Epidermal melanocyte (primary cell): Measurements from ENCODE around the gene CDHR3.

Source experiments
- DNase-seq: peaks from one replicate; pipeline ENCODE4 v3.0.0; 2011; ENCODE audit warnings: low spot score; ENCODE audit not compliant: insufficient read length

The CDHR3 gene

GRCh38 chr7:106064771-106065574 is 101.9 kb downstream of the CDHR3 start:
- peak; percentile 63 for DNase-seq

DNA sequence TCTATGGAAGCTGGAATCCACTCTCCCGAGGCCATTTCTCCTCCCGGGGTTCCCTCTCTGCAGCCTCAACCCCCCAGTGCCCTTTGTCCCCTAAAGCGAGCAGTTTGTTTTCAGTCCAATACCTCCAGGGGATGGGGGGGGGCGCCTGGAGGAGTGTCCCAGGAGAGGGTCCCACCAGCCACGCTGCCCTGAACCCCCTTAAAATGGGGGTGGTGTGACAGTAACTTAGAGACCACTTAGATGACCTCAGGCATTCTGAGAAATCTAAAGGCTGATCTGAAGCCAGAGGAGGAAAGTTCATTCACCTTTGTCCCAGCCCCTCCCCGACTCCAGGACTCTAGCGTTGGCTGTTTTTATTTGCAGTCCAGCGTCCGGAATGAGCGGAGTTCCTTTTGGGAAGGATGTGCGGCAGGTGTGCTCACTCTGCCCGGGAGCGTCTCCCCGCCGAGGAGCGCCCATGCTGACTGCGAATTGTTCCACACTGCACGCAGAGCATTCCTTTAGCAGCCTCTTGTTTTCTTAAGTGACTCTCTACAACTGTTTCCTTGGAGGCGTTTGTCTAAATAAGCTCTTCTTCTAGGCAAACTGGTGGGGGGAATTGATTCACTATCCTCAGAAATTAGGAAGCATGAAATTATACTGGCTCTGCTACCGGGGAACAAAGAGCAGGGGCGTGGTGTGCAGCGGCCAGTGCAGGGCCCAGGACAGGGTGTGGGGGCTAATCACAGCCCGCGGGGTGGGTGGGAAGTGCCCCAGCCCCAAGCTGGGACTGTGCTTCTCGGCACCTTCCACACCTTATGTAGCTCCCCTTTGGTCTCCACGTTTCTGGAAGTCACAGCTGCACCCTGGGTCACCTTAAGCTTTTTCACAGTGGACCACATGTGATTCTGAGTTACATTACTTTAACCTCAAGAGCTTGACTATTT is 102.8 kb downstream of the CDHR3 start:
- no peak for DNase-seq

DNA sequence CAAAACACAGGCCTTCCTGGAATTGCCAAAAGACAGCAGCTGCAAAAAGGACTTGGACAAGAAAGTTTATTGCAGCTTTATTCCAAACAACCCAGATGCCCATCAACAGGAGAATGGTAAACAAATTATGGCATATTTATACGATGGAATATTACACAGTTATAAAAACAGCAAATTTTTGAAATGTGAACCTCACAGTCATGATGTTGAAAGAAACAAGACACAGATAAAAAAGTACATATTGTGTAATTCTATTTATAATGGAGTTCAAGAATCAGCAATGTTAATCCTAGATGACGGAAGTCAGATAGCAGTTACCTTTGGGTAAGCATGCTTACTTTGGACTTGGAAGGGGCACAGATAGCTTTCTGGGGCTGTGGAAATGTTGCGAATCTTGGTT is 104.6 kb downstream of the CDHR3 start:
- no peak for DNase-seq

GRCh38 chr7:106068538-106068961 is 105.5 kb downstream of the CDHR3 start:
- no peak for DNase-seq

GRCh38 chr7:106068986-106069385 is 105.9 kb downstream of the CDHR3 start:
- DNase-seq = no peak

GRCh38 chr7:106069471-106070200 is 106.6 kb downstream of the CDHR3 start:
- no peak for DNase-seq

- no peak for DNase-seq
Observed at GRCh38 chr7:106070201-106070551, 107.1 kb downstream of the CDHR3 start.

GRCh38 chr7:106070567-106071254 is 107.6 kb downstream of the CDHR3 start:
- no peak for DNase-seq

DNA sequence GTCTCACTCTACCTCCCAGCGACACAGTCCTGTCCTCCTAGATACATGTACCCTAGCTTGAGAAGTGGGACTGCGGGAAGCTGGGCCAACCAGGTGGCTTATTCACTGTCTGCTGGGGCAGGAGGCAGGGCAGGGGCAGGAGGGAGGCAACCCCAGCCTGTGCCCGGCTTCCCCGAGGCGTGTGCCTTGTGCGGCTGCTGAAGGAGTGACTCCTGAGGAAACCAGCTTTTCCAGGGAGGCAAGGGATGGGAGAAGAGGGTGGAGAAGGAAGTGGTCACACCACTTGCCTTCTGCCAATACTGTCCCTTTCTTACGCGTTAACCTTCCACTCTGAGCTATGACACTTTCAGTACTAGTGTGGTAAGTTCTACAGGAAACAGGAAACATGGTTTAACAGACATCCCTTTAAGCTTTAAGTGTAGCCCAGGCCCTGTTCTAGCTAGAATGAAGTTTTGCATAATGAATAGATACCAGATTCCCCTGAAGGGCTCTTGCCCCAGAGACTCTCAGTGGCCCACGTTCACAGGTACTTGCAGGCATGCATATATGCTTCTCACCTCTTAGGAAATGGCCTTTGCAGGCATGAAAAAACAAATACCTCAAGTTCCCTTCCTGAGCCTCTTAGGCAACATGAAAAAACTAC is 108.4 kb downstream of the CDHR3 start:
- peak; percentile 25 for DNase-seq

GRCh38 chr7:106071999-106072714 is 109.1 kb downstream of the CDHR3 start:
- no peak for DNase-seq

DNA sequence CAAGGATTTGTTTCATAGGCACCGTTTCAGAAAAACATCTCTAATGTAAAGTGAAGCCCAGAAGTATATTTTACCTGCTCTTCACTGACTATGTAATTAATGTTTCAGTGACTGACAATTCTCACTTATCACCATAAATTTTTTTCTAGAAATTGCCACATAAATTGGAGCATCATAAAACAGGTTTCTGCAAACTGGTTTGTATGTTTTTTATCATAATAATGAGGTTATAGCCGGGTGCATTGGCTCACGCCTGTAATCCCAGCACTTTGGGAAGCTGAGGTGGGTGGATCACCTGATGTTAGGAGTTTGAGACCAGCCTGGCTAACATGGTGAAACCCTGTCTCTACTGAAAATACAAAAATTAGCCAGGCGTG is 109.6 kb downstream of the CDHR3 start:
- DNase-seq = no peak

- DNase-seq = no peak
Observed at GRCh38 chr7:106073701-106074100, 110.6 kb downstream of the CDHR3 start.

DNA sequence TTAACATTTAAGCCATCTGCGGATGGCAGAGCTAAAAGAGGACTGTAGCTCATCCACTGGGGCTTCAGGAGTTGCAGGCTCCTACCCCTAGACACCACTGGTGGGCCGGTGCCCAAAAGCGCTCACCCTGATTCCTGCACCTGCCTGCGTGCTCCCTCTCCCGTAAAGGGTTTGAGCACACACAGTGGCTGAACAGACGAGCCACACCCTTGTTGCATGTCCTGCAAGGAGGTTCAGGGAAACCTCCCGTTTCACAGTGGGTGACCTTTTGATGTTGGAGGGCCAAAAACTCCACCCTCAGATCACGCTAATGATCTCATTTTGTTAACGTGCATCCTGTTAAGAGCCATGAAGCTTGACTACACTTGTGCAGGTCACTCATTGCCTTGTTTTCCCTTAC is 111.2 kb downstream of the CDHR3 start:
- DNase-seq = no peak

GRCh38 chr7:106075937-106076336 is 112.9 kb downstream of the CDHR3 start:
- no peak for DNase-seq

- no peak for DNase-seq
Observed at GRCh38 chr7:106076537-106076936, 113.5 kb downstream of the CDHR3 start.

GRCh38 chr7:106080300-106080987 is 117.4 kb downstream of the CDHR3 start:
- DNase-seq = no peak

DNA sequence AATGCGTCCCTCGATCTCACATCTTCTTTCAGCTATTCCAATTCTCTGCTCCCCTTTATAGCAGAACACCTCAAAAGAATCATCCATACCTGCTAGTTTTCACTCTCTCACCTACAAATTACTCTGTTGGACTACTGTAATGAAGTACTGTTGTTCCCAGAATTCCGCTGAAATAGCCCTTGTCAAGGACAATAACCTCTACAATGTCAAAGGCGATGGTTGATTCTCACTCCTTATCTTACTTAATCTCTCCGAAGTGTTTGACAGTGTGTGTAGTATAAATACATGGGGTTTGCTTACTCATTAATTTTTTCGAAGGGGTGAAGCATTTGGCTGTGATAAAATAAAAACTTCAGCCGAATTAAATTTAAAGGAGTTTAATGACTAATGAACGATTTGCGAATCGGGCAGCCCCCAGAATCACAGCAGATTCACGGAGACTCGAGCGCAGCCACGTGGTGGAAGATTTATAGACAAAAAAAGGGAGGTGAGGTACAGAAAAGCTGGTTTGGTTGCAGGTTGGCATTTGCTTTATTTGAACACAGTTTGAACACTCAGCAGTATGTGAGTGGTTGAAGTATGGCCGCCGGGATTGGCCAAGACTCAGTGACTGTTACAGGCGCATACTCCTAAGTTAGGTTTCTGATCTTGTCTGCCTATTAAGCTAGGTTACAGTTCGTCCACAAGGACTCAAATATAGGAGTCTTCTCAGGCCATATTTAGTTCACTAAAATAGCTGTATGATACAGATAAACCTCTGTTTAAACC is 119.2 kb downstream of the CDHR3 start:
- DNase-seq = no peak
